ENCODE data around the gene RNU1-3. TPM values are rescaled to one million over a fixed set of nuclear protein-coding genes. Genes with fewer than 3 reads are reported as not detected.
"Not testable (repeated sequence)": the region's sequence is repeated elsewhere in the genome, so short reads cannot be mapped to it uniquely, and the experiment has no call there.

The RNU1-3 gene
- total RNA-seq (2014; rRNA removed; shearing (Covaris generic); ENCODE audit: low replicate concordance): not detected in 2 replicates

DNA sequence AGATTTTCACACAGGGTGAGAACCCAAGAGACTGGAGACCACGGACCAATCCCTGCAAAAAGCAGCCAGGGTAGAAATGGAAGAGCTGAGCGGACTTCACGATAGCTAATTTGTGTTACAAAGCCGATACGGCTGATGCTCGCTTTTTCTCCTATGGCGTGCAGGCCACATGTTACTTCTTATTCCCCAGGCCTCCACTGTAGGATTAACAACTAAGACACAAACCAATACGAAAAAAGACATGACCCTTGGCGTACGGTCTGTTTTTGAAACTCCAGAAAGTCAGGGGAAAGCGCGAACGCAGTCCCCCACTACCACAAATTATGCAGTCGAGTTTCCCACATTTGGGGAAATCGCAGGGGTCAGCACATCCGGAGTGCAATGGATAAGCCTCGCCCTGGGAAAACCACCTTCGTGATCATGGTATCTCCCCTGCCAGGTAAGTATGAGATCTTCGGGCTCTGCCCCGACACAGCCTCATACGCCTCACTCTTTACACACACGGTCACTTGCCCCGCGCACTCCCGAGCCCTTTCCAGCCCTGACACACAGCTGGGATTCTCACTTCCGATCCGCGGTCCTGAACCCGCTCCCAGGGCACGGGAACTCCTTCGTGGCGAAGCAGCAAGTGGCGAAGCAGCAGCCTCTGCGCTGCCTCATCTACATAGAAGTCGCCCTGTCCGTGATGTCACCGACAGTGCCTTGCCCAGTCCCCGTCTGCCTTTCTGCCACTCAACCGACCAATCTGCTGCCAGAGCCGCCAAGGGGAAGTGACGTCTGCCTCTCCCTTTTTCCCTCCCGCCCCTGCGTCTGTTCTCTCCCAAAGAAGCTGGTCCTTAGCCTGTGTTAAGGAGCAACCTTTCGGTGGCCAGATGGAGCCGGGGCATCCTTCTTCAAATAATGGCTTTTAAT lies at the start of gene RNU1-3:
Gene RNU1-3, minus strand, starts transcription at position 447 of the 912 bp plus-strand sequence.
- in situ Hi-C loops (cut with HindIII; ENCODE audit: low pct_unique_long_range_greater_than_20kb, low sequenced_read_pairs); DNase-seq (ENCODE audit: low read depth): not testable (repeated sequence)

DNA sequence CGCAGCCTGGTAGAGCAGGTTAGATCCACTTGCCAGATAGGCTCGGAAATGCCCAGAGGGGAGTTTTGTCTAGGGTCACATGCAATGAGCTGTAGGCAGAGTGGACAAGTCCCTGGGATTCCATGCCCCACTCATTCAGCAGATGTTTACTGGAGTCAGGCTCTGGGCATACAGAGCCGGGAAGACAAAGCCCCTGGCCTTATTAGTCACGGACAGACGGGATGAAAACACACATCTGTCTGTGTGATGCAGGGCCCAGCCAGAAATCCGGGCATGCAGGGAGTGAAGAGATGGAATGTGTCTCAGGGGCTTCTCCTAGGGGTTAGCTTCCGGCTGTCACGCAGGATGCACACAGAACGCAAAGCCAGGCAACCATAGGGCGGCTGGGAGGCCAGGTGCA lies 46.7 kb upstream of the RNU1-3 start:
- DNase-seq (ENCODE audit: low read depth); in situ Hi-C loops (cut with HindIII; ENCODE audit: low pct_unique_long_range_greater_than_20kb, low sequenced_read_pairs): not testable (repeated sequence)

DNA sequence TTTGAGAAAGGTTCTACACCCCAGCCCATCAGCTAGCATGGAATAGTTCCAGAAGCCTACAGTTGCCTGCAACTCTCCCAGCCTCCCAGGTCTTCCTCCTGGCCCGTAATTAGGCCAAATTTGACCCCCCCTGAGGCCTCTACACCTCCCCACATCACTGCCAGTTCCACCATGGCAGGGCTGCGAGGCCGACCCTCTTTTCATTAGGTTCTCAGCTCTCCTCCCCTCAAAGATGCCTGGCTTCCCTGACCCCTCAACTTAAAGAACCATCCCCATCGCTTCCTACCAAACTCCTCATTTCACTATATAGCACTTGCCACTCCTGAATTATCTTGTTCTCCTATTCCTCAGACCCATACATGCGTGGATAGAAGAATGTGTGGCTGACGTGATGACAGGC lies 46.2 kb upstream of the RNU1-3 start:
- DNase-seq (ENCODE audit: low read depth); in situ Hi-C loops (cut with HindIII; ENCODE audit: low pct_unique_long_range_greater_than_20kb, low sequenced_read_pairs): not testable (repeated sequence)

DNA sequence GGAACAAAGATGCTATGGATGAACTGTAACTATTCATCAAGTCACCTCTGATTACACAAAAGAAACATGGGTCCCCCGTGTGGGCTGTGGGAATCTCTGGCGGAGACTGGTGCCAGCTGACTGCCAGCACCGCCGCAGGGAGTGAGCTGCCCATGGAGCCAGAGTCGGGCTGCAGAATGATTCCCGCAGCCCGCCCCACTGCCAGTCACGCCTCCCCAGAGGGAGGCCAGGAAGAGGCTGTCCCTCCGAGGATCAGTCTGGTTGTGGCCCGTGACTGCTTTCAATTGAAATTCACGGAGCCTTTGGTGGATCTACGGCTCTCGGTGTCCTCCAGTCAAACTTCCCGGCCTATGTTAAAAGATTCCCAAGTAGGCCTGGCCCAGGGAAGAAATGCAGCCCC lies 45.8 kb upstream of the RNU1-3 start:
- DNase-seq (ENCODE audit: low read depth); in situ Hi-C loops (cut with HindIII; ENCODE audit: low pct_unique_long_range_greater_than_20kb, low sequenced_read_pairs): not testable (repeated sequence)

DNA sequence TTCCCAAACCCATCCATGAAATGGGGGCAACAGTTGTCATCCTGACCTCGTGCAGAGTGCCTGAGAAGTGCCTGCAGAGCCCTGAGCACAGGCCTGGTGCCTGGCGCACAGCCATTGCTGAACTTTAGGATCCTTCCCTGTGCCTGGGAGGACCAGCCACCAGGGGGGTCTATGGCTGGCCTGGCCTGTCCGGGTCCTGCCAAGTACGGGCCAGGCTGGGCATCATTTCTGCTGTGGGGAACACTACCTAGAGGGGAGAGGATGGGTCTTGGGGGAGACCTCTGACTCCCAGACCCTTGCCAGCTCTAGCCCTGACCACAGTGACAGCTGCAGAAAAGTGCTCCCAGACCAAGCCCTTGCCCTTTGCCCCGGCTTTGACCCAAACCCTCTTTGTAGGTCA lies 45.4 kb upstream of the RNU1-3 start:
- DNase-seq (ENCODE audit: low read depth); in situ Hi-C loops (cut with HindIII; ENCODE audit: low pct_unique_long_range_greater_than_20kb, low sequenced_read_pairs): not testable (repeated sequence)

DNA sequence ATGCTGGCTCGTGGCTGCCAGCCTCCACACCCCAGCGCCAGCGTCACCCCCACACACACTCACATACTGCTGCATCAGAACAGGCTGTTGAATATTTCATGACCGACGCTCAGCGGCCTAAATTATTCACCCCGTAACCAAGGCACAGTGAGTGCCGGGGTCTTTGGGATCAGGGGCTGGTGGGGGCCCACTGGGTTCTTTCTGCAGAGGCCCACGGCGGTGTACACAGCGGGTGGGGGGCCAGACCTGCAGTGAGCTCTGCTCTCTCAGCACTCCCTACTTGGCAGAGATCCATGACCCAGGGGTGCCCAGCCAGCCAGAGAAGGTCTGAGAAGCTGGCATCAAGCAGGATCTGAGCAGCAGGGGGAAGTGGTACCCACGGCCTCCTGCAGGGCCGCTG lies 43.9 kb upstream of the RNU1-3 start:
- in situ Hi-C loops (cut with HindIII; ENCODE audit: low pct_unique_long_range_greater_than_20kb, low sequenced_read_pairs): not testable (repeated sequence)

DNA sequence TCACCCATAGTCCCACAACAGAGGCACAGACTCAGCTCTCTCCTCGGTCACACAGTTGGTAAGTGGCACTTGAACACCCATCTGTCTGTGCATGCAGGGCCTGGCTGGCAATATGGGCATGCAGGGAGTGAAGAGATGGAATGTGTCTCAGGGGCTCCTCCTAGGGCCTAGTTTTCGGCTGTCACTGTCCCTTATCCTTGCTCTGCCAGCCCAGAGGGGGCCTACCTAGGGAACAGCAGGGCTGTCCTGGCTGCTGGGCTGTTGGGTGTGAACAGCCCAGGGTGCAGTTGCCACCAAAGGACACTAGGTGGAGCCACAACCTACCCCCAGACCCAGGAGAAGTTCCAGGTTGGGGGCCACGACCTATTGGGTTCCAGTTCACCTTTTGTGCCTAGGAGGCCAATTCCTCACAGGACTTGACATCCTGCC lies 42.9 kb upstream of the RNU1-3 start:
- DNase-seq (ENCODE audit: low read depth); in situ Hi-C loops (cut with HindIII; ENCODE audit: low pct_unique_long_range_greater_than_20kb, low sequenced_read_pairs): not testable (repeated sequence)

More for the DNA sequence above, 43.9 kb upstream of the RNU1-3 start:
- not testable (repeated sequence) for DNase-seq (ENCODE audit: low read depth)

DNA sequence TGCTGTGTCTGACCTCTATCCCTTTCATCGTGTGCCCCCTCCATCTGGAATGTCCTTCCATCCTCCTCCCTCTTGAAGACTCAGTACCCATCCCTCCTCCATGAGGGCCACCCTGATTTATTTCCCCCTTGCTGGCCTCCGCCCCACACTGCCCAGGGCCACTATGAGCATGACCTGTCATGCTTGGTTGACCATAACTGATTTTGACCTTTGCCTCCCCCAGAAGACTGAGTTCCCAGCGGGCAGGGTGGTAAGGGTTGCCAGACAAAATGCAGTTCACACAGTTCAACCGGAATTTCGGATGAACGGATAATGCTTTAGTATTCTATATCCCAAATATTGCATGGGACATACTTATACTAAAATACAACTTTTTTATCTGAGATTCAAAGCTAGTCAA lies 42.0 kb upstream of the RNU1-3 start:
- DNase-seq (ENCODE audit: low read depth); in situ Hi-C loops (cut with HindIII; ENCODE audit: low pct_unique_long_range_greater_than_20kb, low sequenced_read_pairs): not testable (repeated sequence)

DNA sequence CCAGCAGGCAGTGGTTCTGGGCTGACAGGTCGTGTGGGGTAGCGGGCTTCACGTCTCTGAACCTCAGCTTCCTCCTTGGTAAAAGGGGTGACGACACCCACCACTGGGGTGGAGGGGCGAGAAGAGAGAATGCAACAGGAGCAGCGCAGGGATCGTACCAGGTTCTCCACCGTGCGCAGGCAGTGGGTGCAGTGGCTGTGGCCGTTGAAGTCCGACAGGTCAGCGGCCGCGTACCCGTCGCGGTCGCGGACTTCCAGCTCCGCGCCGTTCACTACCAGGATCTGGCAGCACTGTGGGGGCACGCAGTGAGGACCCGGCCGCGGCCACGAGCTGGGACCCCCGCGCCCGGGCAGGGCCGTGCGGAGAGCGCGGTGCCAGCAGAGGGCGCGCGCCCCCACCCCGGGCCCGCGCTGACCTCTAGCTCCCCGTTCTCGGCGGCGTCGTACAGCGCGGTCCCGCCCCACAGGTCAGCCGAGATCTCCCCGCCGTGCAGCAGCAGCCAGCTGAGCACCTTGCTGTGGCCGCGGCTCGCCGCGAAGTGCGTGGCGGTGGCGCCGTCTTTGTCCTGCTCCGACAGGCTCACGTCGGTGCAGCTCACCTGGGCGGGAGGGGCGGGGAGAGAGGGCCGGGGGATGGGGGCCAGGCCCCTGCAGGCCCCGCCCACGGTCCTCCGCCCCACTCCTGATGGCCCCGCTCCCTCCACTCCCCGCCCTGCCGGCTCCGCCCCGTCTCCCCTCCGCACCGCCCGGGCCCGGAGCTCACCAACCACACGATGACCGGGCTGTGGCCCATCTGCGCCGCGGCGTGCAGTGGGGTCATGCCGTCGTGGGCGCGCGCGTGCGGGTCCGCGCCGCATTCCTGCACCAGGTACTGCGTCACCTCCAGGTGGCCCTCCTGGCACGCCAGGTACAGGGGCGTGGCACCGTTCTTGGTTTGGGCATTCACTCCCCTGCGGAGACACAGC lies 40.7 kb upstream of the RNU1-3 start:
- not testable (repeated sequence) for DNase-seq (ENCODE audit: low read depth)

DNA sequence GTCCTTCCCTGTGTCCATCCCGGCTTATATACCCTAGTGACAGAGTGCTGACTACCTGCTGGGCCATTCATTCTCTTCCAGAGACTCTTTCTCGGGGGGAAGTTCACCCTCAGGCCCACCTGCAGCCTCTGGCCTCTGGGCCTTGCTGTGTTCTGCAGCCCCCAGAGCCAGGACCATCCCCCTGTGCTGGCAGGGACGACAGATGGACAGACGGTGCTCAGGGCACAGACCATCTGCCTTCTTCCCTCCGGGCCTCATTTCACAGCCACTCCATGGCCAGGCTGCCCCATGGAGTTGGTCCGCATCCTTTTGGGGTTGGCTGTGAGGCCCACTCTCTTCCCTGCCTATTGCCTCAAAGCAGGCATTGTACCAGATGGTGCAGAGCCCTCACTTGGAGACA lies 39.6 kb upstream of the RNU1-3 start:
- DNase-seq (ENCODE audit: low read depth); in situ Hi-C loops (cut with HindIII; ENCODE audit: low pct_unique_long_range_greater_than_20kb, low sequenced_read_pairs): not testable (repeated sequence)

More for the DNA sequence above, 40.7 kb upstream of the RNU1-3 start:
- in situ Hi-C loops (cut with HindIII; ENCODE audit: low pct_unique_long_range_greater_than_20kb, low sequenced_read_pairs): not testable (repeated sequence)

DNA sequence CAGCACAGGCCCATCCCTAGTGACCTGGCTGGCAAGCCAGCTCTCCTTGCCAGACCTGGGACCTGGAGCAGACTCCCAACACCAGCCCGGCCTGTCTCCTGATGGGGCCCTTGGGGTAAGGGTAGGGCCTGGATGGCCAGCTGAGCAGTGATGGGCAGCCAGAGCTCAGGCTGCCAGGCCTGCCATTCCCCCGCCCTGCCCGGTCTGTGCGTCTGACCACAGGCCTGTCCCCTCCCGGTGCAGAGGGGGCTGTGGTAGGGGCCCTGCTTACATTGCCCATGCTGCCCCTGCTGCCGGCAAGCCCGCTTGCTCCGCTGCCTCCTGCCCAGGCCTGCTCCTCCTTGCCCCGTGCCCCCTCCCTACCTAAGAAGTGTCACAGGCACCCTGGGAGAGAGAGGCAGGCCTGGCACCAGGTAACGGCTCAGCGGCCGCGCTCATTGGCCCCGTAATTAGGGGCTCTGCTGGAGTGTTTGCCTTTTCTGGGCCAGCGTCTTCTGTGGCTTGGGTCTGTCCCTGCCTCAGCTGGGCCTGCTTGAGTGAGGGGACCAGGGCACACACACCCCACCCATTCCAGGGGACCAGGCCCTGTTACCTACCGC lies 37.9 kb upstream of the RNU1-3 start:
- DNase-seq (ENCODE audit: low read depth); in situ Hi-C loops (cut with HindIII; ENCODE audit: low pct_unique_long_range_greater_than_20kb, low sequenced_read_pairs): not testable (repeated sequence)

DNA sequence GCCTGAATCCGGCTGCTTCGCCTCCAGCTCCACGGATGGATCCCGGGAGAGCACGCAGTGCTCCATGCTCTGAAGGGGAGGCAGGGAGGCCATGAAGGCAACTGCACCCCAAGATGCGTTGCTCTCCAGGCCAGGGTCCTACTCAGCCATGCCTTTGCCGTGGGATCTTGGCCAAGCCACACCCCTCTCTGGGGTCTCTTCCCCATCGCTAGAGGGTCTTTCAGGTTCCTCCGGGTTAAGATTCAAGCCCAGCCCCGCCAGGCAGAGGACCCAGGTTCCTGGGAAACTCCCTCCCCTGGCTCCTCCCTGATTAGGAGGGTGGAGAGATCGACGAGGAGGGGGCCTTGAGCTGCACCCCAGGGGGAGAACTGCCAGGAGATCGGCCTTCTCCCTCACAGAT lies 37.3 kb upstream of the RNU1-3 start:
- in situ Hi-C loops (cut with HindIII; ENCODE audit: low pct_unique_long_range_greater_than_20kb, low sequenced_read_pairs); DNase-seq (ENCODE audit: low read depth): not testable (repeated sequence)

DNA sequence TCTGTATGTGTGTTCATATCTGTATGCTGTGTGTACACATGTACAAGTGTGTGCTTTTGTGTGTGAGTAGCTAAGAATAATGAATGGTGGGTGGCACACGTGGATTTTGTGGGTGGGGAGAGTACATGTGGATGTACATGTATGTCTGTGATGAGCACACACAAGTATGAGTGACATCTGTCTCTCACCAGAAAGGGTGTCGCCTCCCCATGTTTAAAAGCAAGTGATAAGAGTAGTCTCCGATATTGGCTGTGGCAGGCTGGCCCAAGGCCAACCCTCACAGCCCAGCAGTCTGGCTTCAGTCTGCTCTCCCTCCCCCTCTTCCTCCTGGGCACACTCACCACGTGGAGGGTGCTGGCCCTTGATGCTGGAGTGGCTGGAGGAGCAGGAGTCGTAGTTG lies 36.9 kb upstream of the RNU1-3 start:
- DNase-seq (ENCODE audit: low read depth); in situ Hi-C loops (cut with HindIII; ENCODE audit: low pct_unique_long_range_greater_than_20kb, low sequenced_read_pairs): not testable (repeated sequence)

DNA sequence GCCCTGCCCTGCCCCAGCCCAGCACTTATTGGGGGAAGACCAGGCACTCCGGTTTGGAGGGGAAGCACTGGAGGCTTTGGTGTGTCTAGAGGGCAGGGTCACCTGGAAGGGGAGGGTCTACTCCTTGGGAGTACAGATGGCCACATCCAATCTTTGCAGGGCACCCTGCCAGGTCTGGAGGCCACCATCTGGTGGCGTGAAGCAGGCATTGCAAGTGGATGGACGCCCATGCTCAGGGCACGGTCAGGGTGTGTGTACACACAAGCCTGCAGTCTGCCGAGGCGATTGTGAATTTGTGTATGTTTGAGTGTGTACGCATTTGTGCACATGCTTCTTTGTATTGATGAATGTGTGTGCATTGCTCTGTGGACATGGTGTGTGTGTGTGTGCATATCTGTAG lies 36.4 kb upstream of the RNU1-3 start:
- in situ Hi-C loops (cut with HindIII; ENCODE audit: low pct_unique_long_range_greater_than_20kb, low sequenced_read_pairs); DNase-seq (ENCODE audit: low read depth): not testable (repeated sequence)

DNA sequence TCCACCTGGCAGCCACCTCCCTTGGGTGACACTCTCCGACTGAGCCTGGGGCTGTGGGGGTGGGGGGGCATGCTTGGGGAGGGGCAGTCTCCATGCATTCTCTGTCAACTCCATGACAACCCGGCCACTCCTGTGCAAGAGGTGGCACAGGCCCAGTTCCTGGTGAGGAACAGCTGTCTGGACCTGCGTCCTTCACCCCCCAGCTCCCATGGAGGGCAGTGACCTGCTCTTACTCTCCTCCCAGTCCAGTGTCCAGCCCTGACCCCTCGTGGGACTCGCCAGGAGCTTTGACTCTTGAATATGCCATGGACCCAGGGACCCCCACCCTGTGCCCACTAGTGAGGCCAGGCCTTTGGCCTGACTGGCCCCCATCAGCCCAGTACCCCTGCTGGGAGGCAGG lies 35.5 kb upstream of the RNU1-3 start:
- DNase-seq (ENCODE audit: low read depth); in situ Hi-C loops (cut with HindIII; ENCODE audit: low pct_unique_long_range_greater_than_20kb, low sequenced_read_pairs): not testable (repeated sequence)

DNA sequence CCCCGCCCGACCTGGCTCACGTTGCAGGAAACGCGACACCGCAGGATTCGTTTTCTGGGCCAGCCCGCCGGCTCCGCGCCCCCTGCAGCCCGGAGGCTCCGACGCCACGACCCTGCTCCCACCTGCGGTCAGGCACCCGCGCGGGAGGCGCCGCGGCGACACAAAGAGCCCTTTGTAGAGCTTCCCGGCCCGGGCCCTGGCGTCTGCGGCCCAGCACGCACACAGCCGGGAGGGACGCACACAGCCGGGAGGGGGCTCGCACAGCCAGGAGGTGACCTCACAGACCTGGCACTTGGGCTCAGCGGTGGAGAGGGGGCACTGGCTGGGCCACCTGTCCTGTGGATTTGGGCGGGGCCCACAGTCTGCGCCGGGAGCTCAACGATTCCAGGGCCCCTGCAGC lies 34.4 kb upstream of the RNU1-3 start:
- DNase-seq (ENCODE audit: low read depth); in situ Hi-C loops (cut with HindIII; ENCODE audit: low pct_unique_long_range_greater_than_20kb, low sequenced_read_pairs): not testable (repeated sequence)

DNA sequence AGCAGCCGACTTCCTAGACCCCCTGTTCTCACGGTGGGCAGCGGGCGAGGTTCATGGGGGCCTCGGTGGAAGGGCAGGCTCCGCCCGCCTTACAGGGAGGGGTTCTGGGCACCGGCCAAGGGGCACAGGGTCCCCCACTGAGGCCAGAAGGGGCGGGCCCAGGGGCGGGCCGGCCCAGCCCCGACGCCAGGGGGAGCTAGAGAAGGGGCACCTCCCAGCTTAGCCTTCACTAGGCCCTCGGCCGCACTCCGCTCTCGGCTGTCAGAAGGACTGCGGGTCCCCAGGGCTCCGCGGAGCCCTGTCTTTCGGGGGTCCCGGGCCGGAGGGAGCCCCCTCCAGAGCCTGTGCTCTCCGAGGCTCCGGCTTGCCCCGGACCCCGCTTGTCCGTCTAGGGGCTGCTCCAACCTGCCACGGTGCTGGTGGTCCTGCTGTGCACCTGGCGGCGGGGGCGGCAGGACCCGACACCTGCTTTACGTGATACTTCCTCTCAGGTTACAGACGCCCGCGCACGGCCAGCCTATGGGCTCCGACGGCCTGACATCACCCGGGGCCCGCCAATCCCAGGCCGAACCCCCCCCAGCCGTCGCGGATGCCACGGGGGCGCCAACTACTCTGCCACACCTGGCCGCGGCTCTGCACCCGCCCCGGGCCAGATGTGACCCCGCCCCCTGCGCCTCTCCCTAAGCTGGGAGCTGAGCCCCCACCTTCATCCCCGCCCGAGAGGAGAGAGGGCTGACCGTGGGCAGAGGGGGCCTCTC lies 33.6 kb upstream of the RNU1-3 start:
- DNase-seq (ENCODE audit: low read depth); in situ Hi-C loops (cut with HindIII; ENCODE audit: low pct_unique_long_range_greater_than_20kb, low sequenced_read_pairs): not testable (repeated sequence)

All from Caki2 (cell line).